Colonic mucosa (tissue), 4 donors: ENCODE data around the gene ADD2. TPM values are rescaled to one million over a fixed set of nuclear protein-coding genes. Genes with fewer than 3 reads are reported as not detected.
"Not testable (repeated sequence)": the region's sequence is repeated elsewhere in the genome, so short reads cannot be mapped to it uniquely, and the experiment has no call there.

Experiments
- DNase-seq: peaks from one replicate; pipeline ENCODE4 v3.0.0-alpha.2; 2020
- H3K27ac ChIP-seq: fragments of 200-600 bp; one replicate; pipeline ENCODE4 v1.8.0; 2021
- H3K27me3 ChIP-seq: fragments of 200-600 bp; one replicate; pipeline ENCODE4 v1.8.0; 2021
- H3K36me3 ChIP-seq: fragments of 200-600 bp; one replicate; pipeline ENCODE4 v1.8.0; 2021
- H3K4me1 ChIP-seq: fragments of 200-600 bp; one replicate; pipeline ENCODE4 v1.8.0; 2021; ENCODE audit warnings: mild to moderate bottlenecking
- H3K4me3 ChIP-seq: fragments of 200-600 bp; one replicate; pipeline ENCODE4 v1.8.0; 2021
- H3K9ac ChIP-seq, 2 donors: one replicate each; pipeline ENCODE4 v1.7.0; 2013; ENCODE audit warnings: control low read depth in 2 of 2, low read depth in 2 of 2, low read length in 2 of 2
- H3K9me3 ChIP-seq: fragments of 200-600 bp; one replicate; pipeline ENCODE4 v1.8.0; 2021
- CTCF ChIP-seq: fragments of 200-600 bp; IDR thresholded peaks from one replicate; pipeline ENCODE4 v1.8.0; 2022; ENCODE audit warnings: antibody characterized with exemption, mild to moderate bottlenecking
- intact Hi-C: fragments of 100-400 bp; cut with DNase I; formaldehyde crosslinking; loops from one replicate; pipeline ENCODE4 v1.14.1; 2022
- total RNA-seq, 2 donors: library from RNA; stranded (reverse); fragmentation: NEBNext Ultra II Directional in 1 of 2; extraction: Animal tissue kit (Norgen Biotek cat#: 25700) in 1 of 2; gene quantifications; one replicate each; pipeline ENCODE4 v1.2.1, GENCODE V29; 2021
- donor health status: healthy.
- donor health status: DM: no; HTN: no; CAD: no.
- donor health status: DM: no; HTN: no; CAD: no.

ADD2 gene
- total RNA-seq, 2 donors from 2014 or later = 0.79 to 1.1 TPM

GRCh38 chr2:70807102-70807827 lies 39.3 kb upstream of the ADD2 start:
- no peaks in the 10 kb centered on the region for H3K27me3 ChIP-seq
- TF ChIP-seq CTCF = no peak
- intact Hi-C loops = no loop called here
- no peaks in the 10 kb centered on the region for H3K36me3 ChIP-seq
- no peaks in the 10 kb centered on the region for H3K4me1 ChIP-seq
- no peak overlapping the region for H3K4me3 ChIP-seq
- no peak for DNase-seq
- no peak overlapping the region for H3K27ac ChIP-seq
- H3K9me3 ChIP-seq = no peaks in the 10 kb centered on the region
- H3K9ac ChIP-seq = no peak overlapping the region

GRCh38 chr2:70806620-70807019 lies 38.6 kb upstream of the ADD2 start:
- no peaks in the 10 kb centered on the region for H3K4me1 ChIP-seq
- H3K27ac ChIP-seq = no peak overlapping the region
- no peak overlapping the region for H3K9ac ChIP-seq
- no peak for TF ChIP-seq CTCF
- no peaks in the 10 kb centered on the region for H3K36me3 ChIP-seq
- no peak overlapping the region for H3K4me3 ChIP-seq
- intact Hi-C loops = no loop called here
- no peak for DNase-seq
- no peaks in the 10 kb centered on the region for H3K9me3 ChIP-seq
- H3K27me3 ChIP-seq = no peaks in the 10 kb centered on the region

GRCh38 chr2:70806013-70806412 lies 38.0 kb upstream of the ADD2 start:
- Histone ChIP-seq H3K9ac (no peak overlapping the region), H3K27me3 (no peaks in the 10 kb centered on the region), H3K9me3 (no peaks in the 10 kb centered on the region), H3K27ac (no peak overlapping the region), H3K36me3 (no peaks in the 10 kb centered on the region), H3K4me3 (no peak overlapping the region), H3K4me1 (no peaks in the 10 kb centered on the region)
- DNase-seq = no peak
- intact Hi-C loops = no loop called here
- TF ChIP-seq CTCF = no peak

- H3K27ac ChIP-seq = no peak overlapping the region
- H3K9me3 ChIP-seq = no peaks in the 10 kb centered on the region
- H3K36me3 ChIP-seq = no peaks in the 10 kb centered on the region
- intact Hi-C loops = no loop called here
- no peaks in the 10 kb centered on the region for H3K27me3 ChIP-seq
- H3K4me1 ChIP-seq = no peaks in the 10 kb centered on the region
- no peak overlapping the region for H3K9ac ChIP-seq
- H3K4me3 ChIP-seq = no peak overlapping the region
- TF ChIP-seq CTCF = no peak
- DNase-seq = no peak
These were observed 33.7 kb upstream of the ADD2 start for GRCh38 chr2:70801607-70802263.

GRCh38 chr2:70799706-70800105 lies 31.7 kb upstream of the ADD2 start:
- Histone ChIP-seq H3K36me3 (no peaks in the 10 kb centered on the region), H3K27me3 (no peaks in the 10 kb centered on the region), H3K27ac (no peak overlapping the region), H3K9me3 (no peaks in the 10 kb centered on the region), H3K9ac (no peak overlapping the region), H3K4me1 (no peaks in the 10 kb centered on the region), H3K4me3 (no peak overlapping the region)
- no peak for TF ChIP-seq CTCF
- intact Hi-C loops = no loop called here
- no peak for DNase-seq

- H3K27me3 ChIP-seq, H3K4me3 ChIP-seq, intact Hi-C loops, H3K36me3 ChIP-seq, H3K9ac ChIP-seq, H3K27ac ChIP-seq, H3K4me1 ChIP-seq, DNase-seq, H3K9me3 ChIP-seq: not testable (repeated sequence)
These were observed 30.0 kb upstream of the ADD2 start for GRCh38 chr2:70797996-70798395.
